ENCODE measurements around the gene MPRIP.
A peak's percentile ranks its signal among the peaks of the same experiment; 100 is the strongest.

The MPRIP gene

GRCh38 chr17:17050346-17051345, 8.4 kb downstream of the MPRIP start:
- no peak for ATAC-seq (ENCODE audit: insufficient read depth, low read depth)

GRCh38 chr17:17051380-17051779, 9.1 kb downstream of the MPRIP start:
- H3K4me3 ChIP-seq (ENCODE audit: low read depth in 1 of 2, low read length in 2 of 2), result no peak overlapping the region

More at GRCh38 chr17:17050346-17051345, 8.4 kb downstream of the MPRIP start:
- Histone ChIP-seq H3K27me3 (ENCODE audit: insufficient read depth, low read length, poor library complexity) (no peaks in the 10 kb centered on the region), H3K4me1 (ENCODE audit: insufficient read depth, low read length) (peaks cover 11% of the 10 kb centered on the region), H3K36me3 (ENCODE audit: insufficient read depth, low read length) (peaks cover 18% of the 10 kb centered on the region; the same call in 1 of the 2 replicates), H3K9ac (ENCODE audit: low read depth, low read length) (no peak overlapping the region), H3K4me3 (ENCODE audit: low read depth in 1 of 2, low read length in 2 of 2) (no peak overlapping the region), H3K79me2 (ENCODE audit: insufficient read depth, low read length) (peaks cover 98% of the 10 kb centered on the region), H2AFZ (ENCODE audit: low read depth, low read length) (no peak overlapping the region), H3K9me3 (ENCODE audit: insufficient read depth, low read length, severe bottlenecking) (no peaks in the 10 kb centered on the region), H3K27ac (ENCODE audit: low read length) (no peak overlapping the region), H4K20me1 (ENCODE audit: insufficient read depth, low read length) (peaks cover 82% of the 10 kb centered on the region), H3K4me2 (ENCODE audit: insufficient read depth, low read length) (no peak overlapping the region)
- DNase-seq, result no peak
- no peak for TF ChIP-seq EZH2 (IDR thresholded peaks at IDR 0.05; ENCODE audit: borderline replicate concordance, low read depth, low read length, severe bottlenecking)
- no peak for TF ChIP-seq CTCF (IDR thresholded peaks at IDR 0.05; ENCODE audit: borderline replicate concordance, extremely low read depth, low read length, poor library complexity, severe bottlenecking)

GRCh38 chr17:17051791-17052461, 9.7 kb downstream of the MPRIP start:
- Histone ChIP-seq H3K9me3 (ENCODE audit: insufficient read depth, low read length, severe bottlenecking) (no peaks in the 10 kb centered on the region), H4K20me1 (ENCODE audit: insufficient read depth, low read length) (peaks cover 85% of the 10 kb centered on the region), H3K4me1 (ENCODE audit: insufficient read depth, low read length) (peaks cover 3% of the 10 kb centered on the region), H3K27me3 (ENCODE audit: insufficient read depth, low read length, poor library complexity) (no peaks in the 10 kb centered on the region), H3K4me2 (ENCODE audit: insufficient read depth, low read length) (no peak overlapping the region), H3K79me2 (ENCODE audit: insufficient read depth, low read length) (peaks cover 98% of the 10 kb centered on the region), H3K9ac (ENCODE audit: low read depth, low read length) (no peak overlapping the region), H3K4me3 (ENCODE audit: low read depth in 1 of 2, low read length in 2 of 2) (no peak overlapping the region), H2AFZ (ENCODE audit: low read depth, low read length) (no peak overlapping the region), H3K27ac (ENCODE audit: low read length) (no peak overlapping the region), H3K36me3 (ENCODE audit: insufficient read depth, low read length) (peaks cover 18% of the 10 kb centered on the region; the same call in 1 of the 2 replicates)
- DNase-seq (no peak), ATAC-seq (ENCODE audit: insufficient read depth, low read depth) (peak; percentile 52; the same call in 2 of the 3 replicates)
- TF ChIP-seq EZH2 (IDR thresholded peaks at IDR 0.05; ENCODE audit: borderline replicate concordance, low read depth, low read length, severe bottlenecking) (no peak), CTCF (IDR thresholded peaks at IDR 0.05; ENCODE audit: borderline replicate concordance, extremely low read depth, low read length, poor library complexity, severe bottlenecking) (no peak)

More at GRCh38 chr17:17051380-17051779, 9.1 kb downstream of the MPRIP start:
- TF ChIP-seq EZH2 (IDR thresholded peaks at IDR 0.05; ENCODE audit: borderline replicate concordance, low read depth, low read length, severe bottlenecking) (no peak), CTCF (IDR thresholded peaks at IDR 0.05; ENCODE audit: borderline replicate concordance, extremely low read depth, low read length, poor library complexity, severe bottlenecking) (no peak)
- Histone ChIP-seq H3K4me2 (ENCODE audit: insufficient read depth, low read length) (no peak overlapping the region), H3K27ac (ENCODE audit: low read length) (no peak overlapping the region), H3K4me1 (ENCODE audit: insufficient read depth, low read length) (peaks cover 4% of the 10 kb centered on the region), H3K36me3 (ENCODE audit: insufficient read depth, low read length) (peaks cover 18% of the 10 kb centered on the region; the same call in 1 of the 2 replicates), H3K9me3 (ENCODE audit: insufficient read depth, low read length, severe bottlenecking) (no peaks in the 10 kb centered on the region), H2AFZ (ENCODE audit: low read depth, low read length) (no peak overlapping the region), H4K20me1 (ENCODE audit: insufficient read depth, low read length) (peaks cover 86% of the 10 kb centered on the region), H3K9ac (ENCODE audit: low read depth, low read length) (no peak overlapping the region), H3K79me2 (ENCODE audit: insufficient read depth, low read length) (peaks cover 98% of the 10 kb centered on the region), H3K27me3 (ENCODE audit: insufficient read depth, low read length, poor library complexity) (no peaks in the 10 kb centered on the region)
- ATAC-seq (ENCODE audit: insufficient read depth, low read depth) (no peak), DNase-seq (no peak)

All from DND-41 (cell line).